Esophagus squamous epithelium (tissue), 5 donors: ENCODE results near the gene GPX3. TPM values are rescaled to one million over a fixed set of nuclear protein-coding genes. Genes with fewer than 3 reads are reported as not detected.

Experiments used
- DNase-seq: peaks from one replicate; lab custom pipeline; 2025; lab: John Stamatoyannopoulos, UW
- H3K27ac ChIP-seq, 4 donors: fragments of 200-600 bp; sonication (generic); one replicate each; pipeline ENCODE4 v1.5.1; 2016 to 2019; ENCODE audit warnings: mild to moderate bottlenecking in 1 of 4
- H3K27me3 ChIP-seq, 4 donors: fragments of 200-600 bp; sonication (generic); 1 replicate in 3 of 4; 2 replicates in 1 of 4; pipeline versions ENCODE4 v1.5.1 to v1.6.0; 2017 to 2021; ENCODE audit warnings: antibody characterized with exemption in 1 of 4
- H3K36me3 ChIP-seq, 3 donors: fragments of 200-600 bp; sonication (generic); one replicate each; pipeline ENCODE4 v1.5.1; 2016 to 2019
- H3K4me1 ChIP-seq, 3 donors: fragments of 200-600 bp; sonication (generic); one replicate each; pipeline ENCODE4 v1.5.1; 2017 to 2019
- H3K4me3 ChIP-seq, 4 donors: fragments of 200-600 bp; sonication (generic); 1 replicate in 3 of 4; 2 replicates in 1 of 4; pipeline ENCODE4 v1.5.1; 2016 to 2019; ENCODE audit warnings: mild to moderate bottlenecking in 2 of 4, moderate library complexity in 1 of 4
- H3K9me3 ChIP-seq, 3 donors: fragments of 200-600 bp; sonication (generic); one replicate each; pipeline ENCODE4 v1.5.1; 2016 to 2019
- CTCF ChIP-seq, 6 experiments: fragments of 450-650 bp in 4 of 6; fragments of 200-600 bp in 2 of 6; sonication (generic) in 2 of 6; IDR thresholded peaks; one replicate each; pipeline ENCODE4 v1.5.1; 2016 to 2019; ENCODE audit warnings: antibody characterized with exemption in 6 of 6, mild to moderate bottlenecking in 4 of 6, moderate library complexity in 4 of 6
- POLR2A ChIP-seq, 4 donors: fragments of 450-650 bp; IDR thresholded peaks; one replicate each; pipeline ENCODE4 v1.6.1; 2017; ENCODE audit warnings: antibody characterized with exemption in 4 of 4, mild to moderate bottlenecking in 4 of 4, moderate library complexity in 3 of 4
- WGBS, 2 donors: methylation state at CpG; one replicate each; pipeline ENCODE4 v1.1.5; 2018; 5-methylcytosine and 5-hydroxymethylcytosine counted together
- intact Hi-C: fragments of 100-400 bp; cut with DNase I; formaldehyde crosslinking; loops from one replicate; pipeline ENCODE4 v1.15.0; 2022
- total RNA-seq, 4 donors: library from RNA; depleted of rRNA; stranded (reverse); fragments of >200 nt; gene quantifications; one replicate each; pipeline ENCODE4 v1.1.0, GENCODE V29; 2016
- donor health status: DM: yes; HTN: yes; CAD: no.

The GPX3 gene, protein sequence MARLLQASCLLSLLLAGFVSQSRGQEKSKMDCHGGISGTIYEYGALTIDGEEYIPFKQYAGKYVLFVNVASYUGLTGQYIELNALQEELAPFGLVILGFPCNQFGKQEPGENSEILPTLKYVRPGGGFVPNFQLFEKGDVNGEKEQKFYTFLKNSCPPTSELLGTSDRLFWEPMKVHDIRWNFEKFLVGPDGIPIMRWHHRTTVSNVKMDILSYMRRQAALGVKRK
- total RNA-seq, result 1,000 to 10,000 TPM in 1 of 4 donors, 100 to 1,000 TPM in 3; 166 to 1,028 (median 489) TPM

- DNase-seq, result peak; percentile 28
- TF ChIP-seq POLR2A (IDR thresholded peaks at IDR 0.05), result peak in 2 of 4 donors; percentile 89 to 93
- no peak for TF ChIP-seq CTCF (IDR thresholded peaks at IDR 0.05)
- H3K9me3 ChIP-seq, result no peaks in the 10 kb centered on the region
- H3K36me3 ChIP-seq, result peaks cover 0 to 12% (median 0%) of the 10 kb centered on the region in 3 donors
- peak within 1 kb of the TSS; percentile 79 to 96 (median 90) for H3K27ac ChIP-seq
- WGBS, 2 donors, result 0 to 1% methylated on average over 9 to 17 of the region's 54 CpGs
- H3K27me3 ChIP-seq, result no peaks in the 10 kb centered on the region
- intact Hi-C loops, result no loop called here
- peaks cover 49 to 96% (median 50%) of the 10 kb centered on the region in 3 donors for H3K4me1 ChIP-seq
- peak within 1 kb of the TSS; percentile 44 to 87 (median 73) for H3K4me3 ChIP-seq
These were observed at the start of gene GPX3 for GRCh38 chr5:151020304-151021110. TSS of gene GPX3 (plus strand) at chr5:151020591. CDS start at chr5:151020655, 64 bp downstream.

DNA sequence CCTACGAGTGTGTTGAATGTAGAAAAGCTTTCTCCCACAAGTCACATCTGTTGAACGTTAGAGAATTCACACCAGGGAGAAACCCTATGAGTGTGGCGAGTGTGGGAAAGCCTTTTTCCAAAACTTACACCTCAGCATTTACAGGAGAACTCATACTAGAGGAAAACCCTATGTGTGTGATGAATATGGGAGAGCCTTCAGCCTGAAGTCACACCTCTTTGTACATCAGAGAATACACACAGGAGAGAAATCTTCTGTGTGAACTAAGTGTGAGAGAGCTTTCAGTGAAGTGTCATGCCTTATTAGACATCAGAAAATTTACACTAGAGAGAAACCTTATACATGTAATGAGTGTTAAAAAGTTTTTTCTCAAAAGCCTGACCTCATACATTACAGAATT, 41.8 kb upstream of the GPX3 start:
- TF ChIP-seq CTCF (IDR thresholded peaks at IDR 0.05) (no peak), POLR2A (IDR thresholded peaks at IDR 0.05) (no peak)
- H3K27me3 ChIP-seq, result no peaks in the 10 kb centered on the region
- H3K4me1 ChIP-seq, result no peaks in the 10 kb centered on the region
- peaks cover 0 to 14% (median 0%) of the 10 kb centered on the region in 3 donors for H3K9me3 ChIP-seq
- no peak overlapping the region for H3K27ac ChIP-seq
- no peaks in the 10 kb centered on the region for H3K36me3 ChIP-seq
- no peak overlapping the region for H3K4me3 ChIP-seq
- intact Hi-C loops, result no loop called here
- 63 to 67% methylated on average over 3 of the region's 3 CpGs for WGBS, 2 donors
- DNase-seq, result no peak

- intact Hi-C loops, result no loop called here
- no peaks in the 10 kb centered on the region for H3K36me3 ChIP-seq
- H3K9me3 ChIP-seq, result no peaks in the 10 kb centered on the region
- no peak for DNase-seq
- H3K4me1 ChIP-seq, result no peaks in the 10 kb centered on the region
- no peaks in the 10 kb centered on the region for H3K27me3 ChIP-seq
- no peak for TF ChIP-seq CTCF (IDR thresholded peaks at IDR 0.05)
- 31 to 36% methylated on average over 3 of the region's 3 CpGs for WGBS, 2 donors
- no peak overlapping the region for H3K27ac ChIP-seq
- H3K4me3 ChIP-seq, result no peak overlapping the region
These were observed 32.6 kb upstream of the GPX3 start for GRCh38 chr5:150987746-150988145.

- WGBS, 2 donors, result 72 to 76% methylated on average over 3 of the region's 3 CpGs
- no peaks in the 10 kb centered on the region for H3K9me3 ChIP-seq
- no peaks in the 10 kb centered on the region for H3K36me3 ChIP-seq
- TF ChIP-seq POLR2A (IDR thresholded peaks at IDR 0.05), result no peak
- TF ChIP-seq CTCF (IDR thresholded peaks at IDR 0.05), result peak in 1 of 6 experiments; percentile 9
- no peak overlapping the region for H3K27ac ChIP-seq
- H3K27me3 ChIP-seq, result no peaks in the 10 kb centered on the region
- no peak for DNase-seq
- intact Hi-C loops, result no loop called here
- no peak overlapping the region for H3K4me3 ChIP-seq
- no peaks in the 10 kb centered on the region for H3K4me1 ChIP-seq
These were observed 30.7 kb upstream of the GPX3 start for GRCh38 chr5:150989695-150990094.

GRCh38 chr5:150992705-150993104, 27.7 kb upstream of the GPX3 start:
- intact Hi-C loops, result no loop called here
- 91 to 95% methylated on average over 4 to 6 of the region's 6 CpGs for WGBS, 2 donors
- H3K4me3 ChIP-seq, result no peak overlapping the region
- no peak for DNase-seq
- TF ChIP-seq CTCF (IDR thresholded peaks at IDR 0.05) (no peak), POLR2A (IDR thresholded peaks at IDR 0.05) (no peak)
- no peaks in the 10 kb centered on the region for H3K4me1 ChIP-seq
- H3K27ac ChIP-seq, result no peak overlapping the region
- H3K27me3 ChIP-seq, result no peaks in the 10 kb centered on the region
- no peaks in the 10 kb centered on the region for H3K36me3 ChIP-seq
- H3K9me3 ChIP-seq, result no peaks in the 10 kb centered on the region
